IPS-18c (cell line): ENCODE results near the gene KCNJ9.
A peak's percentile ranks its signal among the peaks of the same experiment; 100 is the strongest.
"Not testable (repeated sequence)": the region's sequence is repeated elsewhere in the genome, so short reads cannot be mapped to it uniquely, and the experiment has no call there.

ENCODE experiments used
- H3K4me3 ChIP-seq: 2 replicates; pipeline ENCODE4 v1.7.0; 2013; ENCODE audit warnings: low read depth, mild to moderate bottlenecking, low read length, moderate library complexity; ENCODE audit not compliant: insufficient read depth
- H3K9me3 ChIP-seq: one replicate; pipeline ENCODE4 v1.6.1; 2013; ENCODE audit warnings: mild to moderate bottlenecking, low read length, moderate library complexity; ENCODE audit not compliant: control insufficient read depth, insufficient read depth

Gene KCNJ9

GRCh38 chr1:160112357-160112756, 31.0 kb downstream of the KCNJ9 start:
- H3K4me3 ChIP-seq = no peak overlapping the region
- H3K9me3 ChIP-seq = peaks cover 2% of the 10 kb centered on the region

DNA sequence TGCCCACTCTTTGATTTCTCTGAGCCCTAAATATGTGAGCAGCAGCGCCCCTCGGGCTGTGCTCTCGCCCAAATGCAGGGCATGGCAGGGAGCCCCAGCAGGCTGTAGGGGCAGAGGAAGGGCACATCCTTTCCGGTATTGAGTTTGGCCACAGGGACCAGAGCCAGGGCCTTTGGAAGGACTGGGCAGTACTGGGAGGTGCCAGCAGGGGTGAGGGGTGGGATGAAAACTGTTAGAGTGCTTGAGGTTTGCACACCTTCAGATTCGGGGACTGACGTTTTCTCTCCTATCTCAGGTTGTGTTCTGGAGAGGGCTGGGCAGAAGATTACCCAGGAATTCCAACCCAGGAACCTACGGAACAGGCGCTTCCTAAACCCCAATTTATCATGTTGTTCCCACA, 32.1 kb downstream of the KCNJ9 start:
- Histone ChIP-seq H3K9me3 (peaks cover 2% of the 10 kb centered on the region), H3K4me3 (no peak overlapping the region)

DNA sequence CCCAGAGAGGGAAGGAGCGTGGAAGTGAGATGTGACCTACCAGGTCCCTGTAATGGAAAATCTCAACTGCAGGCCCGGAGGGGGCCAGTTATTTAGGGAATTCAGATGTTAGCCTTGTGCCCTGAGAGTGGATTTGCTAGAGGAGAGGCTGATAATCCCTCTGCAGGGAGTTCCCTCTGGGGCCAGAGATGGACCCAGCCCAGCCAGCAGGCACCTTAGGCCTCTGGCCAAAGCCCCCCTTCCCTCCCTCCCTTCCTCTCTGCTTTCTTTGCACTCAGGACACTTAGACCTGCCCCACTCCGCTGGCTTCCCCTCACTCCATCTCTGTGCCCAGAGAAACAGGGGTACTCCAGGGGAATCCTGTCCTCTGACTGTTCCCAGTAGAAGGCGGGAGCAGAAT, 32.7 kb downstream of the KCNJ9 start:
- Histone ChIP-seq H3K4me3 (no peak overlapping the region), H3K9me3 (peaks cover 2% of the 10 kb centered on the region)

GRCh38 chr1:160115545-160116282, 34.4 kb downstream of the KCNJ9 start, which contains the start of gene ATP1A2:
TSS of gene ATP1A2 (plus strand) at chr1:160115759. CDS start at chr1:160115862, 103 bp downstream.
- Histone ChIP-seq H3K9me3 (peaks cover 2% of the 10 kb centered on the region), H3K4me3 (peak within 1 kb of the TSS; percentile 49)

GRCh38 chr1:160116283-160117147, 35.2 kb downstream of the KCNJ9 start:
- Histone ChIP-seq H3K4me3 (peak overlapping the region; percentile 49), H3K9me3 (peaks cover 2% of the 10 kb centered on the region)

DNA sequence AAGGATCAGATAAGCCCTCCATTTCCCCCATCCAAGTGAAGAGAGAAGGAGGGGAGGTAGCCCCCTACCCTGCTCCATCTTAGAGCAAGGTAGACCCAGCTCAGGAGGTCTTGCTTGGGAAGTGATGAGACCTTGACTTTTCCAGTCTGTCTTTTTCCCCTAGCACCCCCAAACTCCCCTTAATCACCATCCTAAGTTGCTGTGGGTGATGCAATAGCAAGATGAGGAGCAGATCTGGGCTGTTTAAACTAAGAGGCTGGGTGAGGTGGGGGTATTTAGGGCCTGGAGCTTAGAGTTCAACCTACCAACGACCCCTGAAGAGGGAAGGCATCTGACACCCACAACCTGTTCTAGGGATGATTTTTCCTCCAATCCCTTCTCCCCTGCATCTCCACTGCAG, 36.0 kb downstream of the KCNJ9 start:
- Histone ChIP-seq H3K4me3 (no peak overlapping the region; the same call in 1 of the 2 replicates), H3K9me3 (peaks cover 2% of the 10 kb centered on the region)

GRCh38 chr1:160117709-160118183, 36.4 kb downstream of the KCNJ9 start:
- no peak overlapping the region; the same call in 1 of the 2 replicates for H3K4me3 ChIP-seq
- peaks cover 2% of the 10 kb centered on the region for H3K9me3 ChIP-seq

GRCh38 chr1:160118928-160119327, 37.6 kb downstream of the KCNJ9 start:
- Histone ChIP-seq H3K4me3 (no peak overlapping the region), H3K9me3 (peaks cover 2% of the 10 kb centered on the region)

DNA sequence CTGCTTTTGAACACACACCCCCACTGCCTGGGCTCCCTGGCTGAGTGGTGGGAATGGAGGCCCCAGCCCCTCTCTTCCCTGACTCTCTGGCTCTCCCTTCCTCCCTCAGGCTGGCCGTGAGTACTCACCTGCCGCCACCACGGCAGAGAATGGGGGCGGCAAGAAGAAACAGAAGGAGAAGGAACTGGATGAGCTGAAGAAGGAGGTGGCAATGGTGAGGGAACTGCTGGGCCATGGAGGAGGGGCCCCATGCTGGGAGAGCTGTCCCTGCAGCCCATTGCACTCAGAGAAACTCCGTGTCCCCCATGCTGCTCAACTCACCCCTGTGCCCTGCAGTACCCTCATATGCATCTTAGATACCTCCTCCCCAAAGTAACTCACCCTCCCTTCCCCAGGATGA, 39.5 kb downstream of the KCNJ9 start:
- peaks cover 2% of the 10 kb centered on the region for H3K9me3 ChIP-seq

DNA sequence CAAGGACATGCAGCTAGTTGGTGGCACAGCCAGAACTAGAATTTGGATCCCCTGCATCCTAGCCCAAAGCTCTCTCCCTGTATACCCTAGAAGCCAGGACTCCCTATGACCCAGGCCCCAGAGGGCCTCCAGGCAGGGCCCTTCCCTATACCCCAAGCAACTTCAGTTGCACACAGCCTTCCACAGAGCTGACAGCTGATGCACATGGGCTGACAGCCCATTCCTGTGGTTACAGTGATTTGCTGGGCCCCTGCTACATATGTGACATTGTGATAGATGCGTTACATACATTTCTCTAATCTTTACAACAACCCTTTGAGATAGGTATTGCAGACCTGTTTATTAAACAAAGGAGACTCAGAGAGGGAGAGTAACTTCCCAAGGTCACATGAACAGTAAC, 40.0 kb downstream of the KCNJ9 start:
- Histone ChIP-seq H3K9me3 (peaks cover 2% of the 10 kb centered on the region), H3K4me3 (no peak overlapping the region)

More for the DNA sequence above, 39.5 kb downstream of the KCNJ9 start:
- no peak overlapping the region for H3K4me3 ChIP-seq

DNA sequence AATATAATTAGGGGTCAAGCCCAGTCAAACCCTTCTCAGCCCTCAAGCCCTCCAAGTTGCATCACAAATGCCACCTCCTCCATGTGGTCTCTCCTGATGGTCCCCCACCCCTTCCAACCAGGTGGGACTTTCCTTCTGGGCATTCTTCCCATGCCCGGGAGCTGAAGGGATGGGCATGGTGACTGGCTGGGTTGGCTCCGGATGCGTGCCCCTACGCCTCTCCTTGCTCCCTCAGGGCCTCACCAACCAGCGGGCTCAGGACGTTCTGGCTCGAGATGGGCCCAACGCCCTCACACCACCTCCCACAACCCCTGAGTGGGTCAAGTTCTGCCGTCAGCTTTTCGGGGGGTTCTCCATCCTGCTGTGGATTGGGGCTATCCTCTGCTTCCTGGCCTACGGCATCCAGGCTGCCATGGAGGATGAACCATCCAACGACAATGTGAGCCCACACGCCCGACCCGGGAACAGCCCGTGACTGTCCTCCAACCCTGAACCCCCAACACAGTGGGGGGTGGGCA, 41.7 kb downstream of the KCNJ9 start:
- Histone ChIP-seq H3K4me3 (no peak overlapping the region), H3K9me3 (no peaks in the 10 kb centered on the region)

GRCh38 chr1:160123726-160124125, 42.4 kb downstream of the KCNJ9 start:
- Histone ChIP-seq H3K9me3 (no peaks in the 10 kb centered on the region), H3K4me3 (no peak overlapping the region)

DNA sequence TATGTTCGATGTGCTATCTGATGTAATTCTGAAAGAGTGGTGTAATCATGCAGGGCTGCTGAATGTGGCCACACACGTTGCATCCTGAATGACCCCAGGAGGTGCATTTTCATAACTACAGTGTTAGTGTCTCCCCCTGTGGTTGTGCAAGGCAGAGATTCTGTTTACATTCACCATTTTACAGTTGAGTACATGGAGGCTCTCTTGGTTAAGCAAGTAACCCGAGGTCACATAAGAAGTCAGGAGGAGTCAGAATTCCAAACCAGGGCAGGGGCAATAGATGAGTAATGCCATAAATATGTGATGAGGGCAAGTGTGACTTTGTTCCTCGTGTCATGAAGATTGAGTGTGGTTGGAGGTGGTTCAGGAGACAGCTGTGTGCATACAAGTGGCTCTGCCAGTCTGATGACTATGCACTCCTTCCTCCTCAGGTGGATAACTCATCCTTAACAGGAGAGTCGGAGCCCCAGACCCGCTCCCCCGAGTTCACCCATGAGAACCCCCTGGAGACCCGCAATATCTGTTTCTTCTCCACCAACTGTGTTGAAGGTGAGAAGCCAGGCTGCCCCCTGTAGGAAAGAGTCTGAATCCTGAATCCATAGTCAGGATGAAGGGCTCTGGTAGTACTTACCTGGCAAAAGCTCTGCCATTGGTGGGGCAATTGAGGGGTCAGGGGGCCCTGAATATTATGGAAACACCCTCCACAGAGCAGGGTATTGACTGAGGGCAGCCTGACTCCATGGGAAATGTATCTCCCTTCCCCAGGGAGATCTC, 43.6 kb downstream of the KCNJ9 start:
- no peaks in the 10 kb centered on the region for H3K9me3 ChIP-seq
- no peak overlapping the region for H3K4me3 ChIP-seq

DNA sequence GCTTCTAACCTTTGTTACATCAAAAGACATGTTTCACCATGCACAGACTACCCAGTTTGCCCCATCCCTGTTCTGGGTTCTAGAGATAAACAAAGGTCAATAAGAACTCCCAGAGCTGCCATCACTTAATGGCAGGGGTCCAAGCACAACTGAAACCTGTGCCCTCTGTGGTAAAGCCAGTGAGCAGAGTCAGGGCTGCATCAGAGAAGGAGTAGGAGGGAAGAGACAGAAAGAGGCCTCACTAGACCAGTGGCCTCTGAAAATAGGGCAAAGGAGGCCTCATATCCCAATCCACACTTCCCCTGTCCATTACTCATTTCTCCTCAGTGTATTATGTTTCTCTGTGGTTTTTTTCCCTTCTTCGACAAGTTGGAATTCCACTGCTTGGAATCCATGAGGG, 44.4 kb downstream of the KCNJ9 start:
- no peak overlapping the region for H3K4me3 ChIP-seq

DNA sequence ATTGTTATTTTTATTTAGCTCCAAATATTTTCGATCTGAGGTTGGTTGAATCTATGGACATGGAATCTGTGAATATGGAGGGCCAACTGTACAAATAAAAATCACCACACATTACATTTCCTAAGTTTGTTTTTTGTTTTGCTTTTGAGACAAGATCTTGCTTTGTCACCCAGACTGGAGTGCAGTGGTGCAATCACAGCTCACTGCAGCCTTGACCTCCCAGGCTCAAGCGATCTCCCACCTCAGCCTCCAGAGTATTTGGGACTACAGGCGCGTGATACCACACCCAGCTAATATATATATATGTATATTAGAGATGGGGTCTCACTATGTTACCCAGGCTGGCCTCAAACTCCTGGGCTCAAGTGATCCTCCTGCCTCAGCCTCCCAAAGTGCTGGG, 45.0 kb downstream of the KCNJ9 start:
- not testable (repeated sequence) for H3K9me3 ChIP-seq, H3K4me3 ChIP-seq

More for the DNA sequence above, 44.4 kb downstream of the KCNJ9 start:
- no peaks in the 10 kb centered on the region for H3K9me3 ChIP-seq

GRCh38 chr1:160127381-160127780, 46.0 kb downstream of the KCNJ9 start:
- Histone ChIP-seq H3K9me3 (no peaks in the 10 kb centered on the region), H3K4me3 (no peak overlapping the region)

DNA sequence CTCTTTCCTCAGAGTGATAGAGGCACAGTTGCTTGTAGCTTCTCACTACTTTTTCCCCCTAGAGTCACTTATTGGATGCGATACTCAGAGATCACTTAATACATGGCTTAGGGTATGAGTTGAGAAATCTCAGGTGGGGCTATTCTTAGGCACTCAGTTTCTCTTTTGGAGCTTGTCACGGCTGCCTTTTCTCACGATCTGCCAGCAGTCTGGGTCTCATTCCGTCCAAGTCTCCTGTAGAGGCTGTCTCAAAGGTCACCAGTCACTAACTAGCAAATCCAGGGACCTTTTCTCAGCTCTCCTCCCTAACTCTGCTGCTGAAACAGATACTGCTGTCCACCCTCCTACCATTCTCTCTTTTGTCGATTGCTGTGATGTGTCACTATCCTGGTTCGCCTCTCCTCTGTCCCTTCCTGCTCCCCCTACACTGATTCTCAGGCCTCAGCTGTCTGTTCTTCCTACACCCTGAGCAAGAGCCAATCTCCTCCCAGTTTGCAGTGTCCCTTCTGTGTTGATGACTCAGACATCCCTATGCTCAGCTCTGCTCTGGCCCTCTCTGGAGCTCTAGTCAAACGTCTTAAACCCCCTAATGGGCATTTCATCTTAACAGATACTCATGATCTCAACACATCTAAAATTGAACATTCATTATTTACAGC, 46.7 kb downstream of the KCNJ9 start:
- Histone ChIP-seq H3K4me3 (no peak overlapping the region), H3K9me3 (no peaks in the 10 kb centered on the region)
